ENCODE measurements around the gene TAF4.
A peak's percentile ranks its signal among the peaks of the same experiment; 100 is the strongest.

The TAF4 gene

GRCh38 chr20:62011938-62012534, 53.6 kb downstream of the TAF4 start:
- Histone ChIP-seq H3K4me1 (peaks cover 16 to 35% (median 27%) of the 10 kb centered on the region in 10 experiments), H3K36me3 (peaks cover 64 to 93% (median 73%) of the 10 kb centered on the region in 11 experiments), H3K27ac (no peak overlapping the region), H3K4me2 (0 out of 22 replicates have a peak overlapping the region, but pooled peaks of 1 of the 11 experiments have one; percentile 13), H3K9me3 (replicated peaks in 1 of 11) (no peaks in the 10 kb centered on the region), H4K20me1 (peaks cover 42 to 97% (median 71%) of the 10 kb centered on the region in 11 experiments), H3K9ac (peak overlapping the region in 1 of 11 experiments; percentile 41; a peak in 1 of 22 replicates), H3K4me3 (no peak overlapping the region), H3K27me3 (no peaks in the 10 kb centered on the region)
- TF ChIP-seq Cebpa-rat (IDR thresholded peaks at IDR 0.05), result no peak

GRCh38 chr20:62011403-62011790, 54.3 kb downstream of the TAF4 start:
- H3K9ac ChIP-seq, result peak overlapping the region in 2 of 11 experiments; percentile 27 to 41; a peak in 2 of 22 replicates

DNA sequence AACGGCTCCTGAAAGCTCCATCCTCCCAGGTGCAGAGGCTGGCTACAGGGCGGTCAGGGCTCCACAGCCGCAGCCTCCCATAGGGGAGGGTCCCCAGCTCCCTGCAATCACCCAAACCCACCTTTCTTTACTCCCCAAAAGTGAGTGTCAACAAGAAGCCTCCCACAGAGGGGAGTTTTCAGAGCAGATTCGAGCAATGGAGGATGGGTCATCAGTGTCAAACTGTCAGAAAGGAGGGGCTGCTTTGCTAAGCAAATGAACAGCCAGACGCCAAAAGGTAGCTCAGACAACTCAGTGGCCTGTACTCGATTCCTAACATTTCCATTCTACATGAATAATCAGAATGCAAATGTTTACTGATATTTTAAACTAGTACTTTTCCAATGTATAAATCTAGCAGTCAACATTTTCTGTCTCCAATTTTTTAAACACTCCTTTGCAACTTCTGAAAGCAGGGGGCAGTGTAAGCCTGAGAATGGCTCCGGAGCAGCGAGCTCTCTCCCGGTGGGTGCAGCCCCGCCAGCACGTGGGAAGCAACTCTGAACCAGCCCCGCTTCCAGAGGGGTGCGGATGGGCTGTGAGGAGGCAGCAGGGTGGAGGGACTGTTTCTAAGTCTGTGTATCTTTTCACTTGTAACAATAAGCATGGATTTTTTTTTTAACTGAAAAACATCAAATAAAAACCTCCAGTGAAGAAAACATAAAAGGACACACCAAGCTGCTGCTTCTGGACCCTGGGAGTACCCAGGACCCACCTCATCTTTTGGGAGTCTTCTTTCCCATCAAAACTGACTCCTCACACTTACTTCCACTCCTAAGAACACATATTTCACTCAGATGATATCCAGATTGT, 54.9 kb downstream of the TAF4 start:
- H3K36me3 ChIP-seq, result peaks cover 76 to 94% (median 80%) of the 10 kb centered on the region in 11 experiments
- no peaks in the 10 kb centered on the region for H3K27me3 ChIP-seq
- H3K9ac ChIP-seq, result peak overlapping the region in 2 of 11 experiments; percentile 8 to 27; a peak in 1 of 22 replicates
- H4K20me1 ChIP-seq, result peaks cover 34 to 93% (median 61%) of the 10 kb centered on the region in 11 experiments
- H3K4me1 ChIP-seq, result peaks cover 10 to 27% (median 18%) of the 10 kb centered on the region in 10 experiments
- no peak overlapping the region for H3K27ac ChIP-seq
- no peak overlapping the region for H3K4me3 ChIP-seq
- H3K9me3 ChIP-seq (replicated peaks in 1 of 11), result no peaks in the 10 kb centered on the region
- TF ChIP-seq Cebpa-rat (IDR thresholded peaks at IDR 0.05), result no peak
- peak overlapping the region in 2 of 11 experiments; percentile 4 to 13; a peak in 1 of 22 replicates for H3K4me2 ChIP-seq

More at GRCh38 chr20:62011403-62011790, 54.3 kb downstream of the TAF4 start:
- no peak overlapping the region for H3K27ac ChIP-seq
- H4K20me1 ChIP-seq, result peaks cover 37 to 93% (median 65%) of the 10 kb centered on the region in 11 experiments
- no peaks in the 10 kb centered on the region for H3K9me3 ChIP-seq (replicated peaks in 1 of 11)
- H3K27me3 ChIP-seq, result no peaks in the 10 kb centered on the region
- no peak overlapping the region for H3K4me3 ChIP-seq
- H3K4me2 ChIP-seq, result peak overlapping the region in 3 of 11 experiments; percentile 4 to 17 (median 13); a peak in 2 of 22 replicates
- TF ChIP-seq Cebpa-rat (IDR thresholded peaks at IDR 0.05), result no peak
- H3K4me1 ChIP-seq, result peaks cover 16 to 33% (median 24%) of the 10 kb centered on the region in 10 experiments
- H3K36me3 ChIP-seq, result peaks cover 70 to 94% (median 77%) of the 10 kb centered on the region in 11 experiments

- Histone ChIP-seq H3K9me3 (replicated peaks in 1 of 11) (no peaks in the 10 kb centered on the region), H3K27ac (no peak overlapping the region), H3K9ac (peak overlapping the region in 2 of 11 experiments; percentile 7 to 8; a peak in 1 of 22 replicates), H3K36me3 (peaks cover 84 to 99% (median 89%) of the 10 kb centered on the region in 11 experiments), H3K4me1 (peaks cover 2 to 21% (median 15%) of the 10 kb centered on the region in 10 experiments), H4K20me1 (peaks cover 26 to 93% (median 61%) of the 10 kb centered on the region in 11 experiments), H3K27me3 (no peaks in the 10 kb centered on the region), H3K4me3 (no peak overlapping the region), H3K4me2 (no peak overlapping the region)
- TF ChIP-seq Cebpa-rat (IDR thresholded peaks at IDR 0.05), result no peak
Observed at GRCh38 chr20:62009869-62010445, 55.7 kb downstream of the TAF4 start.

DNA sequence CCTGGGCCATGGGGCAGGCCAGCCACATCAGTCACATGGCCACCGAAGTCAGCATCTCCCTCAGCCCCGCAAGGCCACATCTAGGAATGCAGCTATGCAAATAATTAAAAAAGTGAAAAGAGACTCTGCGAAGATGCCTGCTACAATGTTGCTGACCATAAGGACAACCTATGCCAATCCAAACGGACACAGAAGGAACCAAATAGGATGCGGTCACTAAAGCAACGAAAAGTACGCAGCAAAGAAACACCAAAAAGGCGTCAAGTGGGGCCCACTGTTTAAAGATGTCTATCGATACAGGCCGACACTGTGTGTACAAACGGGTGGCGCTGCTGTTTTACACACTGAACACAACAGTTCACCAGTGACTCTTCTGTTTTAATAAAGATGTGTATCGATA, 56.4 kb downstream of the TAF4 start:
- Histone ChIP-seq H3K27me3 (no peaks in the 10 kb centered on the region), H3K36me3 (peaks cover 88 to 99% (median 92%) of the 10 kb centered on the region in 11 experiments), H4K20me1 (peaks cover 20 to 93% (median 61%) of the 10 kb centered on the region in 11 experiments; a peak in 21 of 22 replicates), H3K9ac (peak overlapping the region in 1 of 11 experiments; percentile 35; a peak in 1 of 22 replicates), H3K4me2 (no peak overlapping the region), H3K4me3 (no peak overlapping the region), H3K27ac (no peak overlapping the region), H3K9me3 (replicated peaks in 1 of 11) (no peaks in the 10 kb centered on the region), H3K4me1 (peaks cover 0 to 22% (median 16%) of the 10 kb centered on the region in 10 experiments; a peak in 15 of 20 replicates)
- TF ChIP-seq Cebpa-rat (IDR thresholded peaks at IDR 0.05), result no peak

DNA sequence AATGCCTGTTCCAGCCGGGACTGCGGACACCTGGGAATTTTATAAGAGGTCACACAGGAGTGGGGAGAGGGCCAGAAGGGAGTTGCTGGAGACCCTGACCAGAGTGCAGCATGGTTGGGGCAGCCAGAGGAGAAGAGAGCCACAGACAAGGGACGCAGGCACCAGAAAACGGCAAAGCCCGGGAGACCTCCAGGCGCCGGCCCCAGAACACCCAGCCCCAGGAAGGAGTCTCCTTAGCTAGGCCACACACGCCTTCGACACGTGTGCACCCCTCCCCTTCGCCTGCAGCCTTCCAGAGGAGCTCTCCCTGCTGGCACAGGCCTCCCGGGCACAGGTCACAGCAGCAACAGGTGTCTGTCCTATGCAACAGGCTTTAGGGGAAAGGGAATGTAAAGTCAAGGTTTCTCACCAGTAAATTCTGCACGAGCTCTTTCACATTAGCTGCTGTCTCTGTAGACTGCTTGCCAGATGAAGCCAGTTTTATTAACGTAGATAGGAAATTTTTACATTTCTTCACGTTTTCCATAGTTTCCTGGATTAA, 57.0 kb downstream of the TAF4 start:
- H4K20me1 ChIP-seq, result peaks cover 16 to 93% (median 61%) of the 10 kb centered on the region in 11 experiments; a peak in 21 of 22 replicates
- H3K9me3 ChIP-seq (replicated peaks in 1 of 11), result no peaks in the 10 kb centered on the region
- H3K4me2 ChIP-seq, result no peak overlapping the region
- no peak for TF ChIP-seq Cebpa-rat (IDR thresholded peaks at IDR 0.05)
- H3K4me1 ChIP-seq, result peaks cover 0 to 27% (median 21%) of the 10 kb centered on the region in 10 experiments; a peak in 15 of 20 replicates
- no peak overlapping the region for H3K27ac ChIP-seq
- no peak overlapping the region for H3K4me3 ChIP-seq
- H3K27me3 ChIP-seq, result no peaks in the 10 kb centered on the region
- 0 out of 22 replicates have a peak overlapping the region, but pooled peaks of 1 of the 11 experiments have one; percentile 35 for H3K9ac ChIP-seq
- H3K36me3 ChIP-seq, result peaks cover 89 to 99% (median 91%) of the 10 kb centered on the region in 11 experiments

GRCh38 chr20:62007127-62007647, 58.5 kb downstream of the TAF4 start:
- Histone ChIP-seq H3K27ac (no peak overlapping the region), H3K9me3 (replicated peaks in 1 of 11) (peaks cover 0 to 4% (median 0%) of the 10 kb centered on the region in 11 experiments; a peak in 1 of 22 replicates), H3K4me3 (no peak overlapping the region), H3K9ac (no peak overlapping the region), H3K27me3 (no peaks in the 10 kb centered on the region), H3K4me1 (peaks cover 0 to 37% (median 26%) of the 10 kb centered on the region in 10 experiments; a peak in 15 of 20 replicates), H4K20me1 (peaks cover 16 to 87% (median 54%) of the 10 kb centered on the region in 11 experiments; a peak in 20 of 22 replicates), H3K4me2 (no peak overlapping the region), H3K36me3 (peaks cover 88 to 99% (median 91%) of the 10 kb centered on the region in 11 experiments)
- no peak for TF ChIP-seq Cebpa-rat (IDR thresholded peaks at IDR 0.05)

- no peak overlapping the region for H3K4me2 ChIP-seq
- no peaks in the 10 kb centered on the region for H3K27me3 ChIP-seq
- H4K20me1 ChIP-seq, result peaks cover 14 to 81% (median 51%) of the 10 kb centered on the region in 11 experiments; a peak in 20 of 22 replicates
- H3K9me3 ChIP-seq (replicated peaks in 1 of 11), result peaks cover 0 to 8% (median 0%) of the 10 kb centered on the region in 11 experiments; a peak in 2 of 22 replicates
- no peak overlapping the region for H3K4me3 ChIP-seq
- H3K4me1 ChIP-seq, result peaks cover 0 to 33% (median 23%) of the 10 kb centered on the region in 10 experiments; a peak in 15 of 20 replicates
- no peak for TF ChIP-seq Cebpa-rat (IDR thresholded peaks at IDR 0.05)
- H3K27ac ChIP-seq, result no peak overlapping the region
- H3K36me3 ChIP-seq, result peaks cover 89 to 99% (median 91%) of the 10 kb centered on the region in 11 experiments
- H3K9ac ChIP-seq, result no peak overlapping the region
Observed at GRCh38 chr20:62006482-62006881, 59.2 kb downstream of the TAF4 start.

All from BLaER1 treated with 17β-estradiol and CSF1 and Interleukin-3, amounts not matched to agents 10 nM and 100 nM (cell line).